ENCODE results near the gene BICDL1.

Gene BICDL1

DNA sequence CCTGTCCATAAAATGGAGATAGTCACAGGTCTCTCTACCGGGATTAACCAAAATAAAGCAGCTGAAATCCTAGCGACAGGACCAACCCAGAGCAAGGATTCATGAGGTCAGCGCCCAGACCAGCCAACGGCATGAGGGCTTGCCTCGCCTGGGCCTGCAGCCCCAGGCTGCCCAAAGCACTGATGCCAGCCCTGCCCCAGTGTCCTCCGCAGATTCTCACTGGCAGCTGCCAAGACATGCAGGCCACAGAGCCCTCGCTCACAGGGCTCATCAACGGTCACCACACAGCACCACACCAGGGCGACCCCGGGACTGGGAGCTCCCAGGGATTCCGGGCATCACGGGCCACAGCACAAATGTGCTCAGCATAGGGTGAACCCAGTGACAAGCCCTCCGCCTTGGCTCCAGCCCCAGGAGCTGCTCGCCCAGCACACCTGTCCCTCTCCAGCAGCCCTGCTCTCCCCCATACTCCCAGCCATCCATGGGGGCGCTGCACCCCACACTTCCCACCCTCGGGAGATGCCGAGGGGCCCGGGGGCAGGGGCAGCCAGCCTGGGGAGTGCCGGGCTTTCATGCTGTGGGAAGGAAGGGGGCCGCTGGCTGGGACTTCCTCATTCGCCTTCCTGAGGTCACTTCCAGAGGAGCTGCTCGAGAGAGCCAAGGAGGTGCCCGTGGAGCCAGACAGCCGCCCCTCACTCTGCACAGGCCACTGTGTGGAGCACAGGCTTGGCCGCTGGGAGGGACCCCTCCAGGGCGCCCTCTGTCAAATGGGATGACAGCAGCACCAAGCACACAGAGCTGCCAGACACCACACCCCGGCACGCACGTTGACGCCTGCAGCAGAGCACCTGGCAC lies 113.4 kb downstream of the BICDL1 start:
- DNase-seq (ENCODE audit: low spot score): no peak

- DNase-seq (ENCODE audit: low spot score): no peak
Observed at GRCh38 chr12:120103044-120103338, 114.0 kb downstream of the BICDL1 start.

- DNase-seq (ENCODE audit: low spot score): no peak
Observed at GRCh38 chr12:120103371-120103770, 114.3 kb downstream of the BICDL1 start.

DNA sequence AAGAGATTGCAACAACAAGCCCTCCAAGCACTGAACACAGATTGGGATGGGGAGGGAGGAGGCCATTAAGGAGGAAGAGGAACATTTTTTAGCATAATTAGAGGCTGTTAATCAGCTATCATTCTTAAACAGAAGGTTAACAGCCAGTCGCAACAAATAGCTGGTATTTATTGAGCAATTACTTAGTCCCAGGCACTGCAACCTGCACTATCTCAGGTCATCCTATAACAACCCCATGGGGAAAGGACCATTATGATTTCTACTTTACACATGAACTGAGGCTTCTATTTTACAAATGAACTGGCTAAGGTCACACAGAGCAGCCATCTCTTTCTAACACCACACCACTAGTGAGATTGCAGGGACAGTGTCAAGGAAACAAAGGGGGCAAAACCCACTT lies 117.1 kb downstream of the BICDL1 start:
- no peak for DNase-seq (ENCODE audit: low spot score)

GRCh38 chr12:120109570-120110267 lies 120.7 kb downstream of the BICDL1 start:
- DNase-seq (ENCODE audit: low spot score): no peak

DNA sequence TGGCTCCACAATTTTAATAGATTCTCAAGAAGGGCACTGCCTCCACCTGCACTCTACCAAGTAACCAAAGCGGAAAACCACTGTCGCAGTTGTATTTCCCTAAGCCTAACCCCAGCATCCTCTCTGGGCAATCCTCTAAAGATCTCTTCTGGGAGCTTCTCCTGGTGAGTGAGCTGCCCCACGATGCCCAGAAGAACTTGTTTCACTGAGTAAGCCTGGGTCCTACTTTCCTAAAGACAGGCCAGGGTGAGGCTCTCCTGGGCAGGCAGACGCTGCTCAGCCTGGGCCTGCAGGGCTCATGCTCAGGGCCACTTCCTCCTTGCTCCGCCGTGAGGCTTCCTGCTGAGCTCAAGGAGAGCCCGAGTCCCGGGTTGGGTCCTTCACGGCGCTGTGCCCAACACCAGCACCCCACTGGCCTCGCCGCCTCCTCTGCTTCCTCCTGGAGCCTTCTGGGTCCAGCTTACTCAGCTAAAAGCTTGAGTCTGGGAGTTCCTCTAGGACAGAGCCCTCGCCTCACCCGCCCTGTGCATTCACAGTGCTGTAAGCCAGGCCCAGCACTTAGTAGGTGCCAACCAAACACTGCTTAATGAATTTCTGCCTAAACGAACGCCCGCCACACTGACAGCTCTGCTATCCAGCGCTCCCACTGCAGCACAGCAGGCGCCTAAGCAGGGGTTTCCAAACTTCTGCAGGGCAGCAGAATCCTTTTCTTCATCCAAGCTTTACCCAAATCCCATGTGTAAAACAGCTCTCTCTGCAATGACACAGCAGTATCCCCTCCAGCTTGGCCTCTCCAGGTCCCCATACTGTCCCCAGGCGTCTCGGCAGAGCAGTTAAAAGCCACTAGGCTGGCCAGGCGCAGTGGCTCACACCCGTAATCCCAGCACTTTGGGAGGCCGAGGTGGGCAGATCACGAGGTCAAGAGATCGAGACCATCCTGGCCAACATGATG lies 121.8 kb downstream of the BICDL1 start:
- DNase-seq (ENCODE audit: low spot score): peak; percentile 57

GRCh38 chr12:120115066-120115465 lies 126.0 kb downstream of the BICDL1 start:
- DNase-seq (ENCODE audit: low spot score): no peak

DNA sequence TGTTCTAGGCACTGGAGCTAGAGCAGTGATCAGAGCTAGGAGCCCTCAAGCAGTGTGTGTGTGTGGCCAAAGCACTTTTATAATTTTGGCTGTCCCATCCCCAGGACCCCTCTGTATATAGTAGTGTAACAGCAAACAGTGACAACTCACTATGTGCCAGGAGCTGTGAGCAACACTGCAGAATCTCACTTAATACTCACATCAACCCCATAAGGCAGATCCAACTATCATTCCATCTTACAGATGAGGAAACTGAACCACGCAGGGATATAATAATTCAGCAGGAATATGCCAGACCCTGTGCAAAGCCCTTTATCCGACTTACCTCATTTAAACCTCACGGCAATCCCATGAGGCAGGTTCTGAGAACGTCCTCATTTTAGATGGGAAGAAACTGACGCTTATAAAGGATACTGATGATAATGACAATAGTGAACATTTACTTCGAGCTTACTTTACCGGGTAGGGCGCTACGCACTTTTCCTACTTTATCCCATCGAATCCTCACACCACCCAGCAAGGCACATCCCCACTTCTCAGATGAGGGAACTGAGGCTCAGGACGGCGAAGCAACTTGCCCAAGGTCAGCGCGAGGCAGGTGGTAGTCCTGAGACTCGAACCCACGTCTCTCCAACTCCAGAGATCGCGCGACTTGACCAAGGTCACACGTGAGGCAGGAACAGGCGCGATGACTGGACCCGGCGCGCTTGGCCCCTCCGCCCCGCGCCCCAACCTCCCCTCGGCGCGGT lies 126.8 kb downstream of the BICDL1 start:
- no peak for DNase-seq (ENCODE audit: low spot score)

DNA sequence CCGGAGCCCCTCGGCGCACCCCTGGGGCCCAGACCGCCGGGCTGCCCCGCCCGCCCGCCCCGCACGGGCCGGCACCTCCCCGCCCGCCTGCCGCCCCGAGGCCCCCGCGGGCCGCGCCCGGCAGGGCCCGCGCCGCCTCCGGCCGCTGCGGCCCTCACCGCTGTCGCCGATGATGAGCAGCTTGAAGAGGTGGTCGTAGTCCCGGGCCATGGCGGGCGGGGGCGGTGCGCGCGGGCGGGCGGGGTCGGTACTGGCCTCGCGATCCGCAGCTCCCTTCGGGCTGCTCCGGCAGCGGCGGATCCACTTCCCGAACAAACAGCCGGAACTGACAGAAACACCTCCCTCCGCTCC lies 127.4 kb downstream of the BICDL1 start, which contains the start of gene RAB35:
Gene RAB35 (minus strand): TSS at position 313 of the 351 bp plus-strand sequence. CDS start 103 bp downstream, at position 210.
- DNase-seq (ENCODE audit: low spot score): no peak

DNA sequence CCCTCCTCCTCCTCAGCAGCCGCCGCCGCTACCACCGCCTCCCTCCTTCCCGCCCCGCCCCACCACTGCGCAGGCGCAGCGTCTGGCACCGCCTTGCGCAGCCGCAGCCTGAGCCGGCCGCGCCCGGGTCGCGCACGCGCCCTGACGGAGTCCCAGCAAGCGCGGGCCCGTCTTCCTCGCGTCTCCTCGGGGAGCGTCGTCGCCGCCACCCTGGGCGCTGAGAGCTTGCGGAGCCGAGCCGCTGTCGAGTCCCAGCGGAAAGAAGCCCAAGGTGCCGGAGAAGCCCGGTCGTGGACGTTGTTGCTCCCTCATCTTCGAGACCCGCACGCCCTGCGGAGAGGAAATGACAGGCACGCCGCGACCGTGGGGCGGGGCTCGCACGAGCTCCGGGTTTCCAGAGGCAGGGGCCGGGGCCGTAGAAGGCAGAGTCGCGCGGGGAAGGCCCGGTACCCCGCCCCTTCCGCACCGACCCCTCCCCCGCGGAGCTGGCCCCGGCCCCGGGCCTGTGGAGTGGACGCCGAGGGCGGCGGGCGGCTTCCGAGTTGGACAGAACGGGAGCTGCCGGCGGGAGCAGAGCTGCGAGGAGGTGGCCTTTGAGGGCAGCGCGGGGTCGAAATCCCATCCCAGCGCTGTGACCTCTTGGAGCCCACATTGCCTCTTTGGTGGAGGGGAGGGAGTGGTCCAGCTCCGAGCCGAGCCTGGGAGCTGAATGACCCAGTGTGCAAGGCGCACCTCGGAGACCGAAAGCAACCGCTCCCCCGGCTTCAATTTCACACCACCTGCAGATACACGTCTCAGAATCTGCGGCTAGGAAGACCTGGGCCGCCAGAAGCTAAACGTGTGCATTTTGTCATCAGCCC lies 128.0 kb downstream of the BICDL1 start:
- DNase-seq (ENCODE audit: low spot score): peak; percentile 92

GRCh38 chr12:120117961-120118320 lies 128.9 kb downstream of the BICDL1 start:
- no peak for DNase-seq (ENCODE audit: low spot score)

GRCh38 chr12:120118321-120119061 lies 129.5 kb downstream of the BICDL1 start:
- DNase-seq (ENCODE audit: low spot score): no peak

- no peak for DNase-seq (ENCODE audit: low spot score)
Observed at GRCh38 chr12:120119271-120119973, 130.4 kb downstream of the BICDL1 start.

GRCh38 chr12:120121343-120121742 lies 132.3 kb downstream of the BICDL1 start:
- no peak for DNase-seq (ENCODE audit: low spot score)

- no peak for DNase-seq (ENCODE audit: low spot score)
Observed at GRCh38 chr12:120121766-120122293, 132.8 kb downstream of the BICDL1 start.

GRCh38 chr12:120125029-120125428 lies 136.0 kb downstream of the BICDL1 start:
- no peak for DNase-seq (ENCODE audit: low spot score)

- no peak for DNase-seq (ENCODE audit: low spot score)
Observed at GRCh38 chr12:120125792-120126634, 137.0 kb downstream of the BICDL1 start.

- DNase-seq (ENCODE audit: low spot score): peak; percentile 41
Observed at GRCh38 chr12:120126635-120127005, 137.6 kb downstream of the BICDL1 start.
